Hepatic stellate cell (primary cell): ENCODE measurements around the gene ADAMTS19.
"Not testable (repeated sequence)": the region's sequence is repeated elsewhere in the genome, so short reads cannot be mapped to it uniquely, and the experiment has no call there.

Source experiments
- DNase-seq: peaks from one replicate; pipeline ENCODE4 v3.0.0; 2011; ENCODE audit warnings: low spot score

ADAMTS19 gene

GRCh38 chr5:129477532-129477931, 17.4 kb downstream of the ADAMTS19 start:
- DNase-seq: no peak

GRCh38 chr5:129481161-129481560, 21.1 kb downstream of the ADAMTS19 start:
- DNase-seq: no peak

- DNase-seq: no peak
These were observed 36.3 kb downstream of the ADAMTS19 start for GRCh38 chr5:129496421-129496820.

- DNase-seq: no peak
These were observed 36.9 kb downstream of the ADAMTS19 start for GRCh38 chr5:129496864-129497595.

GRCh38 chr5:129499208-129499852, 39.2 kb downstream of the ADAMTS19 start:
- DNase-seq: no peak

DNA sequence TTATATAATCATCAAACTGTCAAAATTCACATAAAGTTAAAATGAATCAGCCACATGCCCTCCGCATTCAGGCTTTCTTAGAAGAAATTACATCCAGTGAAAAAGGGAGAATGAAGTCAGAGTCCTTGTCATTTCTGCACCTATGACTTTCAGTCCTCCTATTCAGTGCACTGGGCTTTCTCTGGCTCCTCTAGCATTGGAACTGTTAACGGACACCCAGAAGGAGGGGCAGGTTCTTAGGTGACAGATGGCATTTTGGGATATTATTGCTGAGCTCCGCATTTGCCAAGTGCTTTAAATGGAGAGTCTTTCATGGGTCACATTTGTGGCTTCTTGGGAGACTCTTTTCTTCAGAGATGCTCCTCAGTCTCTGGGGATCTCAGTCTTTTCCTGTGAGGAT, 40.0 kb downstream of the ADAMTS19 start:
- no peak for DNase-seq

- no peak for DNase-seq
These were observed 46.0 kb downstream of the ADAMTS19 start for GRCh38 chr5:129506086-129506485.

DNA sequence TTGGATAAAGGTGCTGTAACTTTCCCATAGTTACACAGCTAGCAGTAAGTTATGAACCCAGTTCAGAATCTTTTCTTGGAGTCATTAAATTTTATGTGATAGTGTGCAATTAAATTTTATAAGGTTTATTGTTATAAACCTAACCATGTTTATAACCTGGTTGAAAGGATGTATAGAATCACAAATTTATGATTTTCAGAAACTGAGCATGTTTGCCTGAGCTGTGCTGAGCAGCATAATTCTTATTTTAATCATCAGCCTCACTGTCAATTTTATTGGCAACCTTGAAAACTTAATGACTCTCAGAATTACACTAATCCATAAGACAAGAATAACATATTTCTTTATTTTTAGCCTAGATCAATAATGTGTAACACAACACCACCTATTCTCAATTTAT, 46.9 kb downstream of the ADAMTS19 start:
- DNase-seq: no peak

GRCh38 chr5:129507527-129507926, 47.4 kb downstream of the ADAMTS19 start:
- DNase-seq: no peak

GRCh38 chr5:129508606-129509005, 48.5 kb downstream of the ADAMTS19 start:
- DNase-seq: no peak

GRCh38 chr5:129509363-129509975, 49.4 kb downstream of the ADAMTS19 start:
- DNase-seq: no peak

DNA sequence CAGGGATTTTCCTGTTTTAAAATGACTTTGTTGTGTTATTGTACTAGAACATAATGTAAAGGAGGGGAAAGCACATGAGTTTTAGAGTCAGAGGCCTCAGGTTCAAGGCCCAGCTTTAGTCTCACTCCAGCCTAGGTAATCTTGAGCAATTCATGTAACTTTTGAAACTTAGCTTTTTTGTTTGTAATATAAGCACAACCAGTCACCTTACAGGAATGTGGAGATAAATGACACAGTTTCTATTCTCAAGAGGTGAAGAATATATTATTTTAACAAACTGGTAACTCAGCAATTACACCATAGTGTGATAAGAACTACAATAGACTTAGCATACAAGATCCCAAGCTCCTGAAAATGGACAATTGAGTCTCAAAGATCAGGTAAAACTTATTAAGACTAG, 51.2 kb downstream of the ADAMTS19 start:
- DNase-seq: no peak

- DNase-seq: no peak
These were observed 81.0 kb downstream of the ADAMTS19 start for GRCh38 chr5:129541051-129541450.

- DNase-seq: no peak
These were observed 81.7 kb downstream of the ADAMTS19 start for GRCh38 chr5:129541648-129542251.

DNA sequence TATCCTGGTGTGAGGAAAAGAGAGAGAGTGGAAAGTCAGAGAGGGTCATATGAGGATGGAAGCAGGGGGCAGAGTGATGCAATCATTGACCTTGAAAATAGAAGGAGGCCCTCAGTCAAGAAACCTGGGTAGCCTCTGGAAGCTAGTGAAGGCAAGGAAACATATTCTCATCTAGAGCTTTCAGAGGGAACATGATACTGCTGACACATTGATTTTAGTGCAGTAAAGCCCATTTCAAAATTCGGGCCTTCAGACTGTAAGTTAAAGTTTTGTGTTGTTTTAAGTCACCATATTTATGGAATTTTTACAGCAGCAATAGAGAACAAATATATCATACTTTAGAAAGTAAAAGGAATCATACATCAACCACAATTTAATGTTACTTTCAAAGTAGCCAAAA, 87.0 kb downstream of the ADAMTS19 start:
- no peak for DNase-seq

GRCh38 chr5:129554134-129554904, 94.2 kb downstream of the ADAMTS19 start:
- DNase-seq: no peak

DNA sequence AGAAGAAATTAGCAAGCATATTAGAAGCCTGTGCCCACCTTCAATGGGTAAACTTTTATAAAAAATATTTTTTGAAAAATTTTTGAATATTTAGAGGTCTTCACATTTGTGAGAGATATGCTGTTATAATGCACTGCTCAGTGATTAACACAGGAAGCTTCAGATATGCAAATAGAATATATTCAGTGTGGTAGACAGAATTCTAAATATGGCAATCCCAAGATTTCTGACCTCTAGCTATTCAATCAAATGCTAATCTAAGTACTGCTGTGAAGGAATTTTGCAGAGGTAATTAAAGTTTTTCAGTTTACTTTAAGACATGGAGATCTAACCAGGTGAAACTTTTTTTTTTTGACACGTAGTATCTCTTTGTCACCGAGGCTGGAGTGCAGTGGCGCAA, 103.5 kb downstream of the ADAMTS19 start:
- no peak for DNase-seq

DNA sequence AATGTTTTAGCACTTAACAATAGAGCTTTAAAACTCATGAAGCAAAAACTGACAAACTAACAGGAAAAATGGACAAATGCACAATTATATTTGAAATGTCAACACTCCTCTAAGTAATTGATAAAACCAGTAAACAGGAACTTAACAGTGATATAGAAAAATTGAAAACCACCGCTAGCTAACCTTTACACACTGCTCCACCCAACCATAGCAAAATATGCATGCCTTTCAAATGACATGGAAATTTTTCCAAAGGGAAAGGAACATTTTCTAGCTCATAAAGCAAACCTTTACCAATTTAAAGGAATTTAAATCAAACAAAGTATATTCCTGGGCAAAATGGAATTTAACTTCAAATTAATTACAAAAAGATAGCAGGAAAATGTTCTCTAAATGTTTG, 109.2 kb downstream of the ADAMTS19 start:
- no peak for DNase-seq

GRCh38 chr5:129572060-129572459, 112.0 kb downstream of the ADAMTS19 start:
- no peak for DNase-seq

DNA sequence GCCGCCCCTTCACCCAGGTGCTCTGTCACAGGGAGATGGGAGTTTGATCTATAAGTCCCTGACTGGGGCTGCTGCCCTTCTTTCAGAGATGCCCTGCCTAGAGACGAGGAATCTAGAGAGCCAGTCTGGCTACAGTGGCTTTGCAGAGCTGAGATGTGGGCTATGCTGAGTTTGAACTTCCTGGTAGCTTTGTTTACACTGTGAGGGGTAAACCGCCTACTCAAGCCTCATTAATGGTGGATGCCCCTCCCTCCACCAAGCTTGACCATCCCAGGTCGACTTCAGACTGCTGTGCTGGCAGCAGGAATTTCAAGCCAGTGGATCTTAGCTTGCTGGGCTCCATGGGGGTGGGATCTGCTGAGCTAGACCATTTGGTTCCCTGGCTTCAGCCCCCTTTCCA, 124.4 kb downstream of the ADAMTS19 start:
- not testable (repeated sequence) for DNase-seq

DNA sequence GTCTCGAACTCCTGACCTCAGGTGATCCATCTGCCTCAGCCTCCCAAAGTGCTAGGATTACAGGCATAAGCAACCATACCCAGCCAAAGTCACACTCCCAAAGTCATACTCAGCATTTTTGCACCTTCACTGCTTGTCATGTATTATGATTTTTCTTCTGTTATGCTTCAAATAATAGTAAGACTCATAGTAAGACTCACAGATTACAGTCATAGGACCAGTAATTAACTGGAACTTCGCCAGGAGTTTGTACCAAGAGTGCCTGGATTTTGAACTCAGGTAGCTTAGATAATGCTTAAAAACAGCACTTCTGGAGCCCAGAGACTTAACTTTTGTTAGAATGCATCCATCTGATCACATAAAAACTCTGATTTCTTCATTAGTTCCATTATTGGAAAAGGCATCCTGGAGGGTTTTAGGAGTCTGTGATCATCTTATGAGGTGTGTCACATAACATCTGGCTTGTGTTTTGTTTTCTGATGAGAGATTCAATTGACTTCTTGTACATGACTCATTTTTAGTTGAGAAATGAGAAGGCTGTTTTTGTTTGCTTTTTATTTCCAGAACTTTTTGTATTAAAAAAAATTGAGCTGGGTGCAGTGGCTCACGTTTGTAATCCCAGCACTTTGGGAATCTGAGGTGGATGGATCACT, 131.5 kb downstream of the ADAMTS19 start:
- DNase-seq: no peak

DNA sequence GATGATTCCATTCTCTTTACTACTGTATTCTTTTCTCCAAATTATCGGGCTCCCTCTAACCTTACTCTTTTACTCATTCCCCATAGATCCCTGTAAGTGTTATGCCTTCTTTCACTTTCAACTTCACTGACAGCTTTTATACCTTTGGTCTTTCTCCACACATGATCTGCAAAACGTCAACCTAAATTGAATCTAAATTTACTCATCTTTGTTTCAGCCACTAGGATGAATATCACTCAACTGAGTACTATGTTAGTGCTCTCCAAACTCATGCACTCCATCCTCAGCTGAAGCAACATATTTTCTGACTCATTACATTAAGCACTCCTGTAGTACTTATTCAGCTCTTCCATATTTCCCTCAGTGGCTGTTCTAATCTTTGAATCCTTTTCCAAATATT, 133.4 kb downstream of the ADAMTS19 start:
- no peak for DNase-seq
